GM12801 (cell line): ENCODE measurements around the gene PLRG1.

Source experiments
- TF ChIP-seq, protein P1 (sequence below): IDR thresholded peaks from one replicate; pipeline ENCODE4 v1.5.1; 2011; ENCODE audit warnings: control low read depth; ENCODE audit not compliant: insufficient read length; ENCODE audit errors: extremely low read depth

The PLRG1 gene

DNA sequence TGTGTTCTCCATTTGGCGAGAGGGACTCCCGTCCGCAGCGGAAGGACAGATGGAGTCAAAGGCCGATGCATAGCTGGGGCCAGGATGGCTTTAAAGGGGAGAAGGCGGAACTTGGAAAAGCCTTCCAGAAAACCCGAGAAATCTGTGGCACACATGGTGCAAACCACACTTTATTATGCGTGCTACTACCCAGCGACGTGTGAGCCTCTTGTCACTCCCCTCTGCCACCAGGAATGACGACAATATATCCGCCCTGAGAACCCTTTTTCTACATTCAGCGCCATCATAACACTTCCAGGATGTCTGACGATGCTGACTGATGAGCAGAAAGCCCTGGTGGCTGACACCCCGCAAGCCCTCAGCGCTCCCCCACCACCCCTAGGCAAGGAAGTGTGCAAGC lies 57.9 kb downstream of the PLRG1 start:
- TF ChIP-seq, protein P1, sequence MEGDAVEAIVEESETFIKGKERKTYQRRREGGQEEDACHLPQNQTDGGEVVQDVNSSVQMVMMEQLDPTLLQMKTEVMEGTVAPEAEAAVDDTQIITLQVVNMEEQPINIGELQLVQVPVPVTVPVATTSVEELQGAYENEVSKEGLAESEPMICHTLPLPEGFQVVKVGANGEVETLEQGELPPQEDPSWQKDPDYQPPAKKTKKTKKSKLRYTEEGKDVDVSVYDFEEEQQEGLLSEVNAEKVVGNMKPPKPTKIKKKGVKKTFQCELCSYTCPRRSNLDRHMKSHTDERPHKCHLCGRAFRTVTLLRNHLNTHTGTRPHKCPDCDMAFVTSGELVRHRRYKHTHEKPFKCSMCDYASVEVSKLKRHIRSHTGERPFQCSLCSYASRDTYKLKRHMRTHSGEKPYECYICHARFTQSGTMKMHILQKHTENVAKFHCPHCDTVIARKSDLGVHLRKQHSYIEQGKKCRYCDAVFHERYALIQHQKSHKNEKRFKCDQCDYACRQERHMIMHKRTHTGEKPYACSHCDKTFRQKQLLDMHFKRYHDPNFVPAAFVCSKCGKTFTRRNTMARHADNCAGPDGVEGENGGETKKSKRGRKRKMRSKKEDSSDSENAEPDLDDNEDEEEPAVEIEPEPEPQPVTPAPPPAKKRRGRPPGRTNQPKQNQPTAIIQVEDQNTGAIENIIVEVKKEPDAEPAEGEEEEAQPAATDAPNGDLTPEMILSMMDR = no peak

DNA sequence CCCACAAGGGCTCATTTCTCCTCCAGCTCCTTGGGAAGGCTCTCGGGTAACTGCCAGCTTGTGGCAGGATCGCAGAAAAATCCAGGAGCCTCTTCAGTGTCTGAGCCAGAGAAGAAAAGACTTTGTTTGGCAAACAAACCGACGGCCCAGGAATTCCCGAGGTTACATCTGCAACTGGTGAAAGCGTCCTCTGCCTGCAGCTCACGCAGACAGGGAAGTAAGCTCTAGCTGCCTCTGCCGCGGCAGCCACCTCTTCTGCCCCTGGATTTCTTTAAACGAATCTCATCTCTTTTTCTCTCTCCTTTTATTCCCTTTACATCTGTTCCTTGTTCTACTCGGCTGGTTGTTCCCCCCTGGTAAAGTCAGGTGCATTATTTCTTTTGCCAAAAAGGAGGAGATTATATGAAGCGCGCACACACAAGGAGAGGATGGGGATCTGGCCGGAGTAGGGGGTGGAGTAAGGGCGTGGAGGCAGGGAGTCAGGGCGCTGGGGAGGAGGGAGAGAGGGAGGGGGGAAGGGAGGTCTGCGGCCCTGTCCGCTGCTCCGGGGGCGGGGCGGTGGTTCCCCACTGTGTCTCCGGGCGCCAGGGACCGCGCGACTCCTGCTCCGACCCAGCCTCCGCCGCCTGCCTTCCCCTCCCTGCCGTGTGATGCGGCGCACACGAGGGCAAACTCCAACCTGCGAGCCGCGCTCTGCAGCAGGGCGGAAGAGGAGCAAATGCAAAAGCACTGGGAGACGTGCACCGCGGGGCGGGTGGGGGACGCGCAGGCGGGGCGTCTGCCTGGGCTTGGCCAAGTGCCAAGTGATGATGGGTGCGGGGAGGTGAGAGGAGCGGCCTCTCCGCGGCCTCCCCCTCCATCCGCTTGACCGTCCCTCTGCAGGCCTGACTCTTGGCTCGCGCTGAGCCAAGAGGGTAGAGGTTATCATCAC lies 58.6 kb downstream of the PLRG1 start, which contains the start of gene DCHS2:
DCHS2 (minus strand) TSS at position 459 of the 931 bp plus-strand sequence; CDS start at position 15, 444 bp downstream.
- TF ChIP-seq, protein P1 = no peak

DNA sequence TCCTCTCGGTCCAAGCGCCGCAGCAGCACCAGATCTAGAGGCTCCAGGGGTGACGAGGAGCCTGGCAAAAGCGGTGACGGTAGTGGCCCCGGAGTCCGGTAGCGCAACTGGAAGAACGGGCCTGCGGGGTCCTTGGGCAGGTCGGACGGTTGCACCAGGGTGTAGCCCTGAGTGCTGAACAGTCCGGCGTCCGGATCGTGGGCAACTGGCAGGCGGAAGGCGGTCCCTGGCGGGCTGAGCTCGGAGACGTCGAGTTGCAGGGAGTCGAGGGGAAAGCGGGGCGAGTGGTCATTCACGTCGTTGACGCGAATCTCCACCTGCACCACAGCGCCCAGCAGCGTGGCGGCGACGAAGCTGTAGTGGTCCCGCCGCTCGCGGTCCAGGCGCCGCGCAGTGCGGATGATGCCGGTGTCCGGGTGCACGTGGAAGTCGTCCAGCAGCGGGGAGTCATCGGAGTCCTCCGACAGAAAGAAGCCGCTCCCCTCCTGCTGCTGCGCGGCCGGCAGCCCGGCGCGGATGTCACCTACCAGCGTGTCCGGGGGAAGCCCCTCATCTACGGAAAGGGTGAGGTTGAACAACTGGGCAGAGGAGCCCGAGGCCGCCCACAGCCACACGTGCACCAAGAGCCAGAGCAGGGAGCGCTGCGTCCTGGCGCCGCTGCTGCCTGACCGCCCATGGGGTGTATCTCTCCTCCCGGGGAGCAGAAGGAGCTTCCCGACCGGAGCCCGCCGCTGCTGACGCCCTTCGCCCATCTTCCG lies 59.4 kb downstream of the PLRG1 start:
- TF ChIP-seq, protein P1 = no peak

DNA sequence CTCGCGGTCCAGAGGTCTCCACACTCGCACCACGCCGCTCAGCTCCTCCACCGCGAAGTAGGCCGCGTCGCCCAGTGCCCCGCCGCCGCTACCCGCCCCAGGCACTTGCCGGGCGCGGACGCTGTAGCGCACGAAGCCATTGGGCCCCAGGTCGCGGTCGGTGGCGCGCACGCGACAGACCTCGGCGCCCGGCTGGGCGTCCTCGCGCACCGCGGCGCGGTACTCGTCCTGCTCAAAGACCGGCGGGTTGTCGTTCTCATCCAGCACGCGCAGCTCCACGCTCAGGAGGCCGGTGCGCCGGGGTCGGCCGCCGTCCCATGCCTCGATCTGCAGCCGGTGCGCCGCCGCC lies 60.0 kb downstream of the PLRG1 start:
- TF ChIP-seq, protein P1 = no peak

DNA sequence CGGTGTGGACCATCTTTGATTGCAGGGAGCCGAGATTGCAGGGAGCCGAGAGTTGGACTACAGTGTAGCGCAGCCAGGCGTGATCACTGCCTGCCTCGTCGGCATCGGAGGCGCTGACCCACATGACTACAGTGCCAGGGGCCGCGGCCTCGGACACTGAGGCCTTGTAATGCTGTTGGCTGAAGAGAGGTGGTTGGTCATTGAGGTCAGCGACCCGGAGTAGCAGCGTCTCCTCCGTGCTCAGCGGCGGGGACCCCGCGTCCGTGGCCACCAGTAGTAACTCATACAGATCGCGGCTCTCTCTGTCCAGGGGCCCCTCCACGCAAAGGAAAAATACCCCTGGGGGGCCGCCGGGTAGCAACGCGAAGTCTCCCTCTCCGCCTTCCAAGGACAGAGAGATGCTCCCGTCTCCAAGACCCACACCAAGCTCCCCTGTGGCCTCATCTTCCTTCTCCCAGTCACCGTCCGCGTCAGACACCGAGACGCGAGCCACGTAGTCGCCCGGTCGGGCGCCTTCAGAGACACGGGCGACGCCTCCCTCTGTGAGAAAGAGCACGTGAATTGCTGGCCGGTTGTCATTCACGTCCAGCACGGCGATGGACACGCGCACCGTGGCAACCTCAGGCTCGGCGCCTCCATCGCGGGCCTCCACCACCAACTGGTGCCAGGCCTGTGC lies 60.5 kb downstream of the PLRG1 start:
- TF ChIP-seq, protein P1 = no peak

DNA sequence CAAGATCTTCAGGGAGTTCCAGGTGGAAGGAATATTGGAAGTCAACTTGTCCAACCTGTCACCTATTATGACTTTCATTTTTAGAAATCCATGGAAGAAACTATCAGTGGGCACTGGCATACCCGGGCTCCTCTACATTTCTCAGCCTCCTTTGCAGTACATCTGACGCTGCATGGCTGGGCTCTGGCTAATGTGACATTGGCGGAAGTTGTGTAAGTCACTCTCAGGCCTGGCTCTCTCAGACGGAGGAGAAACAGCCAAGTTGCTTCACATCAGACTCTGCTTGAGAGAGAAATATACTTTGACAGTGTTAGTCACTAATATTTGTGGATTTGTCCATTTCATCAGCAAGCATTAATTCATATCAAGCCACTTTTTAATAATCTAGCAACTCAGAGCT lies 63.1 kb downstream of the PLRG1 start:
- TF ChIP-seq, protein P1 = no peak

DNA sequence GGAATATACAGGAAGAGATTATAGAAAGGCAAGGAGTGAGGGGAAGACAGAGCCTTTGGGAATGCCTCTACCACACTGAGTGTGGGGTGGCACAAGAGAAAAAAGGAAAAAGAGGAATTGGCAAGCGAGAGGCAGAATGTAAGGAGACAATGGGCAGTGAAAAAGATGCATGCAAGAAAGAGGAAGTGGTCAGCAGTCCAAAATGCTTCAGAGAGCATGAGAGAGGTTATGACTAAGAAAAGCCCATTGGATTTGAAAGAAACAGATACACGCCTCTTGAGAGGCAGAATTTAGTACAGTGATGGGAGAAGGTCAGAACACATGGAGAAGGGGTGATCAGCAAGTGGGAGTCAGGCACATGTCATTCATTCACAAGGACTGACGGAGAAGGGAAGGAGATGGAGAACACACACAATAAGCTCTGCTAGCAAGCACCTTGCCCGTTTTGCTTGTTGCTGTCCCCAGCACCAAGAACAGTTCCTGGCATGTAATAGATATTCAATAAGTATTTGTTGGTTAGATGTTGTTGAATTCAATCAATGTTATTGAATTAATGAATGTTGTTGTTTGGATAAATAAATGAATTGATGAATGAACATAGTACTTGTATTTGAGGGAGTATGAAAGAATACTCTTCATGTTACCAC lies 65.0 kb downstream of the PLRG1 start:
- TF ChIP-seq, protein P1 = no peak
